Measurements from ENCODE around the gene USP35. TPM values are rescaled to one million over a fixed set of nuclear protein-coding genes. Genes with fewer than 3 reads are reported as not detected.

The USP35 gene
- polyA plus RNA-seq, 3 donors, result 0.42 to 7.6 (median 0.63) TPM

DNA sequence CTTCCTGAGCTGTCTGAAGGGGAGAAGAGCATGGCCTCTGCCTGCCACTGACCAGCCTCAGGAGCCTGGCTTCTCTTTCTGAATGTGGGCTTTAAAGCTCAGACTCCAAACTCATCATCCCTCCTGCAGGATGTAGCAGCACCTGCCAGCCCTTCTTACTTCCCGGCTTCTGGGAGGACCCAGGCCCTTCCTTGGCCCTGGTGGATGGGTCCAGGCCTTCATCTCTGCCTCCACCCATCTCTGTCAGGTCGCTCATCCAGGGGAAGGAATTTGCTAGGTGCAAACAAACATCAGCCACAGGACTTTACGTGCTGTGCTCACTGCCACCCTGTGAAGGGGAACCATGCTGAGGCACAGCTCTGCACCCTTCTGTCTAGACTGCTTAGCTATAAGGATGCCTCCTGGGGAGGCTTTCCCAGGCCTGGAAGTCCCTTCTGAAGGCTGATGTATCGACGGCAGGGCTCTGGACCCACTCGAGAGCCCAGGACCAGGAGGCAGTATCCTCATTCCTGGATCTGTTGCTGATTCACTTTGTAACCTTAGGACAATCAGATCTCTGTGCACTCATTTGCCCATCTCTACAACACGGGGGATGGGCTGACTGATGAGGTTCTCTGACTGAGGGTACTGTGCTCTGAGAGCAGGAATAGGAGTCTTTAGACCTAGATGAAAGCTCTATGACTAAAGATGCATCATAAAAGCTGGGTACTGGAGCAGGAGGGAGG lies 30.9 kb downstream of the USP35 start:
- no peaks in the 10 kb centered on the region for H3K27me3 ChIP-seq (ENCODE audit: control insufficient read depth in 2 of 2, insufficient read depth in 2 of 2, low read length in 2 of 2)

More for the DNA sequence above, 30.9 kb downstream of the USP35 start:
- intact Hi-C loops (cut with micrococcal nuclease), result loop anchor here in 1 of 2 donors (10.0 kb wide), 1 partner anchor 215 kb away; no protein-coding TSS in a partner anchor
- no peak for DNase-seq
- Histone ChIP-seq H4K20me1 (ENCODE audit: insufficient read depth, low read length) (peaks cover 69% of the 10 kb centered on the region), H2AFZ (ENCODE audit: insufficient read depth, low read depth, low read length, poor library complexity, severe bottlenecking) (no peak overlapping the region), H3K79me2 (ENCODE audit: insufficient read depth, low read length) (no peaks in the 10 kb centered on the region), H3K36me3 (replicated peaks in 1 of 2; ENCODE audit: control insufficient read depth in 1 of 2, insufficient read depth in 2 of 2, low read length in 2 of 2) (peaks cover 97 to 99% of the 10 kb centered on the region in 2 donors), H3K27ac (ENCODE audit: low read depth in 1 of 2, low read length in 2 of 2) (no peak overlapping the region), H3K4me1 (ENCODE audit: control insufficient read depth in 1 of 2, insufficient read depth in 2 of 2, low read length in 2 of 2) (no peaks in the 10 kb centered on the region), H3K4me2 (replicated peaks; ENCODE audit: extremely low read depth, low read length, poor library complexity, severe bottlenecking) (no peak overlapping the region), H3K4me3 (replicated peaks in 1 of 3; ENCODE audit: low read depth in 2 of 3, low read length in 3 of 3) (no peak overlapping the region), H3K9ac (ENCODE audit: insufficient read depth, low read length, poor library complexity, severe bottlenecking) (no peak overlapping the region), H3K9me3 (replicated peaks in 1 of 2; ENCODE audit: control insufficient read depth in 1 of 2, insufficient read depth in 1 of 2, low read length in 2 of 2) (no peaks in the 10 kb centered on the region)
- Mint-ChIP-seq H3K27me3 (ENCODE audit: low read depth in 3 of 3) (peaks cover 0 to 5% (median 3%) of the 10 kb centered on the region in 3 donors), H3K27ac (peak overlapping the region in 2 of 7 donors; percentile 47 to 71), H3K9me3 (no peaks in the 10 kb centered on the region), H3K4me1 (no peaks in the 10 kb centered on the region), H3K36me3 (peaks cover 97 to 99% of the 10 kb centered on the region in 2 donors), H3K4me3 (no peak overlapping the region)
- TF ChIP-seq, protein P1, sequence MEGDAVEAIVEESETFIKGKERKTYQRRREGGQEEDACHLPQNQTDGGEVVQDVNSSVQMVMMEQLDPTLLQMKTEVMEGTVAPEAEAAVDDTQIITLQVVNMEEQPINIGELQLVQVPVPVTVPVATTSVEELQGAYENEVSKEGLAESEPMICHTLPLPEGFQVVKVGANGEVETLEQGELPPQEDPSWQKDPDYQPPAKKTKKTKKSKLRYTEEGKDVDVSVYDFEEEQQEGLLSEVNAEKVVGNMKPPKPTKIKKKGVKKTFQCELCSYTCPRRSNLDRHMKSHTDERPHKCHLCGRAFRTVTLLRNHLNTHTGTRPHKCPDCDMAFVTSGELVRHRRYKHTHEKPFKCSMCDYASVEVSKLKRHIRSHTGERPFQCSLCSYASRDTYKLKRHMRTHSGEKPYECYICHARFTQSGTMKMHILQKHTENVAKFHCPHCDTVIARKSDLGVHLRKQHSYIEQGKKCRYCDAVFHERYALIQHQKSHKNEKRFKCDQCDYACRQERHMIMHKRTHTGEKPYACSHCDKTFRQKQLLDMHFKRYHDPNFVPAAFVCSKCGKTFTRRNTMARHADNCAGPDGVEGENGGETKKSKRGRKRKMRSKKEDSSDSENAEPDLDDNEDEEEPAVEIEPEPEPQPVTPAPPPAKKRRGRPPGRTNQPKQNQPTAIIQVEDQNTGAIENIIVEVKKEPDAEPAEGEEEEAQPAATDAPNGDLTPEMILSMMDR (IDR thresholded peaks at IDR 0.05), result no peak
- 98% methylated on average over 6 of the region's 7 CpGs for WGBS (ENCODE audit: insufficient coverage)
